LHCN-M2 (cell line): ENCODE measurements around the gene GRIN2C. TPM values are rescaled to one million over a fixed set of nuclear protein-coding genes. Genes with fewer than 3 reads are reported as not detected.
"Not testable (repeated sequence)": the region's sequence is repeated elsewhere in the genome, so short reads cannot be mapped to it uniquely, and the experiment has no call there.

Experiments
- DNase-seq: peaks from one replicate; pipeline ENCODE4 v3.0.0-alpha.2; 2012; ENCODE audit warnings: low read depth
- total RNA-seq: library from RNA; depleted of rRNA; stranded (reverse); fragments of >200 nt; gene quantifications from 2 replicates; pipeline ENCODE4 v1.2.3, GENCODE V29; 2014

Gene GRIN2C
- total RNA-seq, 1 experiment from 2014 or later, result 0.06 TPM

GRCh38 chr17:74879308-74879707 lies 19.6 kb upstream of the GRIN2C start:
- no peak for DNase-seq

GRCh38 chr17:74878658-74879057 lies 19.0 kb upstream of the GRIN2C start:
- DNase-seq, result no peak

- DNase-seq, result no peak
Measured at GRCh38 chr17:74877592-74878548, 18.2 kb upstream of the GRIN2C start.

DNA sequence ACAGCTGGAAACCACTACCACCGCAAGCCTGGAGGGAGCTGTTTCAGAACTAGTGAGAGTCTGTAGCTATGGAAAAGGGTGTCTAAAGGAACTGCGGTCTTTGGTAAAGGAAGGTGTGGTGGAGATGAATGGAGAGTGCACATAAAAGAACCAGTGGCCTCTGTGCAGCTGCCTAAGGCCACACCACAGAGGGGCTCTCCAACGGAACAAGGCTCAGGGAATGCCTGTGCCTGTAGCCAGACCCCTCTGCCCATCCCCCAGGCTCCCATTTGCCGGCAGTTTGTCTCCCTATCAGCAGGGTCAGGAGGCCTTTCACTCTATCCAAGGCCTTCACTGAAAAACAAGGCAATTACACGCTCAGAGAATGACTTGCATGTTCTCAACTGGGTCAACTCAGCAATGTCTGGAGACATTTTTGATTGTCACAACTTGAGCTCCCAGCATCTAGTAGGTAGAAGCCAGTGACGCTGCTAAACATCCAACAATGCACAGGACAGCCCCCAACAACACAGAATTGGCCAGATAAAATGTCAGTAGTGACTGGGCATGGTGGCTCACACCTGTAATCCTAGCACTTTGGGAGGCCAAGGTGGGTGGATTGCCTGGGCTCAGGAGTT lies 16.4 kb upstream of the GRIN2C start:
- peak; percentile 9 for DNase-seq

DNA sequence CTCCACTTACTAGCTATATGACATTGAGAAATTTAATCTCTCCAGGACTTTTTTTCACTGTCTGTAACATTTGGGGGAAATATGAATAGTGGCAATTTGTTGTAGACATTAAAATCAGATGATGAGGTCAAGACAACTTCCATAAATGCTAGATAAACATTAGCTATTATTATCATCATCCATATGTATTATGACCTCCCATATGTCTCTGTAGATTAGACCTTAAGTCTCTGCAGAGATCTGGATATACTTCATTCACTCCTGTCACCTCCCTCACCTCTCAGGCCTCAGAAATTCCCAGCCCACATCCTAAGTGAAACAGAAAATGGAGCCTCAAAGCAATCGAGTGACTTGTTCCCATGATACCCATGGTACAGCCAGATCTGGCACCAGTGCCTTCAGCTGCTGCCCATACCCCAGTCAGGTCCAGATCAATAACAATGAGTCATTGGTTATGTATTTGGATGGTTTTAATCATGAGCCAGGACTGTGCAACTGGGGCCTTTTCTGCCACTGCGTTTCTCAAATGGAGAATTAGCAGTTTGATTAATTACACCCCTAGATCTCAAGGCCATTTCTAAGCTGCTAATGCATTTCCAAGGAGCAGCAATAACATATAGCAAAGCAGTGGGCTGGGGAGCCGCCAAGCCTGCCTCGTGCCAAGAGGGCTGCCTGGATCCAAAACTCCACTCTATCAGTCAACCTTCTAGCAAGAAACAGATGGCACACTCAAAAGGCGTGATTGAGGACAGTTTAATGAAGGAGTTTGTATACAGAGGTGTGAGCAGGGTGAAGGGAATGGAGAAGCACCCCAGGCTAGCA lies 15.7 kb upstream of the GRIN2C start:
- no peak for DNase-seq

GRCh38 chr17:74874615-74875037 lies 14.9 kb upstream of the GRIN2C start:
- DNase-seq, result no peak

- DNase-seq, result peak; percentile 40
Measured at GRCh38 chr17:74873874-74874614, 14.4 kb upstream of the GRIN2C start.

DNA sequence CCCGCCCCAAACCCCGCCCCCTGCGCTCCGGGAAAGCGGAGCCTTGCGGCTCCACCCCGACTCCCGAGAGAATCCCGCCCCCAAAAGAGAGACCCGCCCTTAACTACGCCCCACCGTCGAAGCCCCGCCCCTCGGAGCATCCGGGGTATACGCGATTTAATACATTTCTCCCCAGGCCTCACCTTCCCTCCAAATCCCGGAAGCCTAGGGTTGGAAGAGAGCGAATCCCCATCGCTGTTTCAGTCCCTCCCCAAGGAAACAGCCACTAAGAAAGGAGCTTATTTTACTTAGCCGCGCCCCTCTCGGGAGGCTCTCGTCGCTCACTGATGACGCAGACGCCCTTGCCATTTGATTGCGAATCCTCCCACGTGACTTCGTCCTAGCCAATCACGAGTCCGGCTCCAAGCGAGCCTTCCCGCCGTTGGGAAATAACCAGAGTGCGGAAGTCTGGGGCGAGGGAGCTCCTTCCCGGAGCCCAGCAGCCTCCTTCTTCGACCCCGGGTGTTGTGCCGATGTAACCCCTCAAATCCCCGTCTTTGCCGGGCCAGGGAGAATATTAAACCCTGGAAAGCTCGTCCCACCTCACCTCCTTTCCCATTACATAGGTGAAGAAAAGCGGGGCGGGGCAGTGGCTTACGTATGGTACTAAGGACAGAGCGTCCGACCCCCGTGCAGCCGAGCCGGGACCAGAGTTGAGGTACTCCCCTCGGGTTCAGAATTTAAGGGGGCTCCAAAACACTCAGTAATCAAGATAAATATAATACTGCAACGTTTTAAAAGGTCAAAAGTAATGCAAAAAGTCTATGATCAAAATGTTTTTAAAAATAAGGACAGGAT lies 13.6 kb upstream of the GRIN2C start:
- DNase-seq, result peak; percentile 100

DNA sequence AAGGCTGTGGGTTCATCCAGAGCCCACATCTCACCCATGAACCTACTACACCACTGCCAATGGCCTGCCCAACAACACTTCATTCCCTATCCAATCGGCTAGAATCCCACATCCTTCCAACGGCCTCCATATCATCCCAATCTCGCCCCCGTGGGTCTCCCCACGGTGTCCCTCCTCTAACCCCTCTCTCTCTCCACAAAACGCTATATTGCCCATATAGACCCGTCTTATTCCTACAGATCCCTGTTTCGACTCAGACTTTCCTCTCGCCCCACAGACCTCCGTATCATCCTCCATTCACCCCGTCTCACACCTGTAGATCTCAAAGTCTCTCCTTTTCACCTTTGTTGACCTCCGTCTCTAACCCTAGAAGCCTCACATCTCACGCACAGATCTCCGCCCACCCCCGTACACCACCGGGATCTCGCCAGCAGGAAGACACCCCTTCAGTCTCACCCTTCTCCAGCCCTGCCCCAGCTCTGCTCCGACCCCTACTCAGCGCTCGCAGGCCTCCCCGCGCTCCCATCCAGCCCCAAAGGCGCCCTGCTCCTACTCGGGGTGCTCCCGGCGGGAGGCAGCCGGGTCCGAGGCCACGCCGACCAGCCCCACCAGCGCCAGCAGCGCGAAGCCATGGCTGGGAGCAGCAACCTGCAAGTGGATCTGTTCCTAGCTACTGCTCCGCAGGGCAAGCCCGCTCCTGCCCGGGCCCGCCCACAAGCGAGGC lies 12.8 kb upstream of the GRIN2C start, which contains the start of gene FDXR:
Gene FDXR (minus strand): TSS at position 682 of the 724 bp plus-strand sequence. CDS start 50 bp downstream, at position 632.
- DNase-seq, result no peak

GRCh38 chr17:74871356-74872076 lies 11.8 kb upstream of the GRIN2C start:
- DNase-seq, result no peak

- peak; percentile 57 for DNase-seq
Measured at GRCh38 chr17:74870512-74870911, 10.8 kb upstream of the GRIN2C start.

GRCh38 chr17:74870028-74870427 lies 10.3 kb upstream of the GRIN2C start:
- not testable (repeated sequence) for DNase-seq

DNA sequence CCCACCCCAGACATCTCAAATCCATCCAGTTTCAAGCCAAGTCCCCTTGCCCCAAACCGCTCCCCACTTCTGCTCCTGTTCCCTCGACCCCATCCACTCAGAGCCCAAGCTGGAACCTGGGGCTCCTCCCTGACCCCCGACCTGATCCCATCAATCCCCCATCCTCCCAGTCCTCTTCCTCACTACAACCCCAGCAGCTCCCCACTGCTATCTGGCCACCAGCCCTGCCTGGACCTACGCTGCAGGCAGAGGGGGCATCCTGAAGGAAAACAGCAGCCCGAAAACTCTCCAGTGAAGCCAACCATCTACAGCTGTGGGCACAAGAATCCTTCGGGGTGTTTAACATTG lies 9.2 kb upstream of the GRIN2C start:
- DNase-seq, result no peak

DNA sequence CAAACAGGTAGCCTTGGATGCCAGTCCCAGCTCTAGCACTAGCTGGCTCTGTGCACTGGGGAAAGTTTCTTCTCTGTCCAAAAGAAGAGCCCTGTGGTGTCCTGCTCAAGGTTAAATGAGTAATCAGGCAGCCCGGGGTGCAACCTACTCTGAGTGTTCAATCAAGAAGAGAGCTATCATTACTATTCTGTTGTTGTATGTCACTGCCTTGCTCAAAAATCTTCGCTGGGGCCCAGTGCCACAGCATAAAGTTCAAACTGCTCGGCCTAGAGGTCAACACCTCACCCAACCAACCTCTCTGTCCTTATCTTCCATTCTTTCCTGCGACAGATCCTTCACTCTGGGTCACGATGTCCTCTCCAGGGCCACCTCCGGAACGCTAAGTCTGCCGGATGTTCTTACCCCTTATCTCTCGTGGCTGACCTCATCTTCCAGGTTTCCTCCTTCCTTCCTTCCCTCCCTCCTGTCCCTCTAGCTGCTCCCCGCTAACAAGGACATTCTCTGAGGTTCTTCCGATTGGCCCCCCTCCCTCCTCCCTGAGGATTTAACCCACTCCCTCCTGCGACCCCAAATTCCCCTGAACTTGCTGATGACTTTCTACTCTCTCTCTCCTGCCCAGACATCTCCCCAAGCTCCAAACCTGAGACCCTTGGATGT lies 8.7 kb upstream of the GRIN2C start:
- no peak for DNase-seq

DNA sequence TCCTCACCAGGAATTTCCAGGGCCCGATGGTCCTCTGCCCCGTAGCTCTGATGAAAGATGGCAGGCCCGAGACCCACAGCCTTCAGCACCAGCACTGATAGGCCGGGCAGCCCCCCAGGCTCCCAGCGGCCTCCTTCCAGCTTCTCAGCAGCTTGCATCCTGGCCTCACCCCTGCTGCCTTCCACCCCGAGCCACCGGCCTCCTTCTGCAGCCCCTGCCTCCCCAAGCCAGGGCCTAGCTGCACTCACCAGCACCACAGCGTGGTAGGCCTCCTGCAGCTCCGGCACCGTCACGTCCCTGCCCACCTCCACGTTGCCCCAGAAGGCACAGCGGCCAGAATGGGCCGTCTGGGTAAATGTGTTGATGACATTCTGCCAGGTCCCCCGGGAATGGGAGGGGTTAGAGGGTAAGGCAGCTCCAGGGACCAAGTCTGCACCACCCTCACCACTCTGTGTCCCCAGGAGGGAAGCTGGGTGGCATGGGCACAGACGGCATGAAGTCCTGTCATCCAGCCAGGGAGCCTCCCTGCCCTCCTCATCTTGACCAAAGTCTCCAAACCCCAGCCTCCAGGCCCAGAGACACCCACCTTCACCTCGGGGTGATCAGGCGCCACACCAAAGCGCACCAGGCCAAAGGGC lies 6.6 kb upstream of the GRIN2C start:
- DNase-seq, result no peak

DNA sequence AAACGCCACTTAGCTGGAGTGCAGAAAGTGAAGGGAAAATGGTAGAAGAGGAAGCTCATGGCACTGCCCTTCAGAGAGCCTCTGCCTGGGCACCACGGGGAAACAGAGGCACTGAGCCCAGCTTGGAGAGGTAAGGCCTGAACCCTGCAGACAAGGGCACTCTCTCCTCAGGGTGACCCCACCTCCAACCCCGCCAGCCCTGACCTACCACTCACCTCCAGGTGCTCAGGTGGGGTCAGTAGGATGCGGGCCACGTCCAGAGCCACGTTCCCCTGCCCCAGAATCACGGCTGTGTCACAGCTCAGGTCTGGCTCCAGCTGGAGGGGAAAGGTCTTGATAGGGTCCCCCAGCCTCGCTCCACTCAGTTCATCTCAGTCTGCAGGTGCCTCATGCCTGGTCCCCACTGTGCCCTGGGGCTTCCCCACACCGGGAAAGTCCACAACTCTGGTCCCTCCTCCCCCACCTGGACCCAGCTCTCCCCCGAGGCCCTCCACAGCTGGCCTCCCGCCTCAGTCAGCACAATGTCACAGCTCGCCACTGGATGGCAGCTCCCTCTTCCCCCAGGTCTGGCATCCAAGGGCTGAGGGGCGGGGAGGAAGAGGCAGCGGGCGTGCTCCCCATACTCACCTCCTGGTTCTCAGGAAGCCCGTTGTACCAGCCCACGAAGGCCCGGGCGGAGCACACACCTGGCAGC lies 6.0 kb upstream of the GRIN2C start:
- no peak for DNase-seq

DNA sequence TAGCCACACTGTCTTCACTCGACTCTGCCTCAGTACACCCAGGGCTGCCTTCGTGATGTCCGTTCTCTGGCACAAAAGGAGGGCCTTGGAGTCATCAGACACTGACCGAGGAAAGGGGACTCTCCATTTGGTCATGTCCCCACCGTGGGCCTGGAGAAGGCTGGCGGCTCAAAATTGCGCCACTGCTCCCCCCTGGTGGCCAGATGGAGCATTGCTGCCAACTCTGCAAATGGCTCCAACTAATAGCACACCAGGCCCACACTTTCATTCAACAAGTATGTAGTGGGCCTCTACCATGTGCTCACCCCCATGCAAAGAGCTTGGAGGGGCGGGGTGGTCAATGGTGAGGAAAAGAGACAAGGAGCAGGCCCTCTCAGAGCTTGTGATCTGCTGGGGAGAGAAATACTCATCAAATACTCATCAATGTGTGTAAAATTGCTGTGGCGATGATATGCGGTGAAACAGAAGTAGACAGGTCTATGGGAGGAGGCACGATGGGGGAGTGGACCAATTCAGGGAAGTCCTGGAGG lies 5.2 kb upstream of the GRIN2C start:
- peak; percentile 53 for DNase-seq
